GM12865 (cell line): ENCODE results near the gene DLST.
A peak's percentile ranks its signal among the peaks of the same experiment; 100 is the strongest.

ENCODE experiments used
- DNase-seq: peaks from one replicate; pipeline ENCODE4 v3.0.0; 2010; ENCODE audit warnings: low read depth
- H3K4me3 ChIP-seq: 2 replicates; pipeline ENCODE4 v1.5.1; 2011; ENCODE audit warnings: mild to moderate bottlenecking, low read depth, low read length, control low read depth
- TF ChIP-seq, protein P1 (sequence below): IDR thresholded peaks from 2 replicates; pipeline ENCODE4 v1.5.1; 2011; ENCODE audit warnings: low read length, control low read depth, low read depth, inconsistent platforms; ENCODE audit not compliant: insufficient read depth; ENCODE audit errors: missing control alignments

DLST gene

DNA sequence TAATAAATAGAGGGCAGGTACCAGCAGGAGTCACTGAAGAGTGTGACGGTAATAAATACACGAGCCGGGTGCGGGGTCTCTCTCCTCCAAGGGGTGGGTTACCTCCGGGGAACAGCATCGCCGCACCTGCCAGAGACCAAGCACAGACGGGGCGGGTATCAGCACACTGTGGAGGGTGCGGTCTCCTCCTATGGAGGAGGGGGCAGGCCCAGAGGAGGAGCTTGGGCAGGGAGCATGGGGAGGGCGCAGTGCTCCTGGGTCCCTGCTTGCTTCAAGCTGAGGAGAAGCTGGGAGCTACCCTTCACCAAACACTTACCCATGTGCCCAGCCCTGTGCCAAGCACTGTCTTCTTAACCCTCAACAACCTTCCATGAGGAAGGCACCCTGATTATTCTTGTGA, 60.9 kb downstream of the DLST start:
- TF ChIP-seq, protein P1, sequence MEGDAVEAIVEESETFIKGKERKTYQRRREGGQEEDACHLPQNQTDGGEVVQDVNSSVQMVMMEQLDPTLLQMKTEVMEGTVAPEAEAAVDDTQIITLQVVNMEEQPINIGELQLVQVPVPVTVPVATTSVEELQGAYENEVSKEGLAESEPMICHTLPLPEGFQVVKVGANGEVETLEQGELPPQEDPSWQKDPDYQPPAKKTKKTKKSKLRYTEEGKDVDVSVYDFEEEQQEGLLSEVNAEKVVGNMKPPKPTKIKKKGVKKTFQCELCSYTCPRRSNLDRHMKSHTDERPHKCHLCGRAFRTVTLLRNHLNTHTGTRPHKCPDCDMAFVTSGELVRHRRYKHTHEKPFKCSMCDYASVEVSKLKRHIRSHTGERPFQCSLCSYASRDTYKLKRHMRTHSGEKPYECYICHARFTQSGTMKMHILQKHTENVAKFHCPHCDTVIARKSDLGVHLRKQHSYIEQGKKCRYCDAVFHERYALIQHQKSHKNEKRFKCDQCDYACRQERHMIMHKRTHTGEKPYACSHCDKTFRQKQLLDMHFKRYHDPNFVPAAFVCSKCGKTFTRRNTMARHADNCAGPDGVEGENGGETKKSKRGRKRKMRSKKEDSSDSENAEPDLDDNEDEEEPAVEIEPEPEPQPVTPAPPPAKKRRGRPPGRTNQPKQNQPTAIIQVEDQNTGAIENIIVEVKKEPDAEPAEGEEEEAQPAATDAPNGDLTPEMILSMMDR, result no peak
- peak; percentile 65 for DNase-seq
- peak overlapping the region; percentile 84 for H3K4me3 ChIP-seq

DNA sequence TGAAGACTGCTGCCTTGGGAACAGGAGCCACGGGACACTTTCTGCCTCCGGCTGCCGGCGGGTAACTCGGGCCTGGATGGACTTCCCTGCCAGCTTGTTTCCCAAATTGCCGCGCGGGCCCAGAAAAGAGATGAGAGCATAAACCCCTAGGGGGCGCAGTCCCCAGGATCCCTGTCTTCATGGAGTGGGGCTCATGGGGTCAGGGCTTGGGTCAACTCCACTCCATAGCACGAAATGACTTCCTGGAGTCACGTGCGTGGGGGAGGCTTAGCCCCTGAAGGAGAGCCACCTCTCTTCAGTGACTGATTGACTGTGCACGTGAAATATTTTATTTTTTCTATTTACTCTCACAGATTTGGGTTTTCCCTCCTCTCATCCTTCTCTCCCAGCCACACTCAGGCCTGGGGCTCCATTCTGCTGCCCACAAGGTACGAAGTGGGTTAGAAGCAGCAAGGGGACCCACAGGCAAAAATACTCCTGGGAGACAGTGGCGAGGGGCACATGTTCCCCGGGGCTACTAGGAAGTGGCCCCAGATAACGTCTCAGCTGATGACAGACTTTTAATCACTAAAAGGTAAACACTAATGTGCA, 63.6 kb downstream of the DLST start:
- no peak overlapping the region for H3K4me3 ChIP-seq
- TF ChIP-seq, protein P1, result peak; percentile 54
- peak; percentile 40 for DNase-seq

DNA sequence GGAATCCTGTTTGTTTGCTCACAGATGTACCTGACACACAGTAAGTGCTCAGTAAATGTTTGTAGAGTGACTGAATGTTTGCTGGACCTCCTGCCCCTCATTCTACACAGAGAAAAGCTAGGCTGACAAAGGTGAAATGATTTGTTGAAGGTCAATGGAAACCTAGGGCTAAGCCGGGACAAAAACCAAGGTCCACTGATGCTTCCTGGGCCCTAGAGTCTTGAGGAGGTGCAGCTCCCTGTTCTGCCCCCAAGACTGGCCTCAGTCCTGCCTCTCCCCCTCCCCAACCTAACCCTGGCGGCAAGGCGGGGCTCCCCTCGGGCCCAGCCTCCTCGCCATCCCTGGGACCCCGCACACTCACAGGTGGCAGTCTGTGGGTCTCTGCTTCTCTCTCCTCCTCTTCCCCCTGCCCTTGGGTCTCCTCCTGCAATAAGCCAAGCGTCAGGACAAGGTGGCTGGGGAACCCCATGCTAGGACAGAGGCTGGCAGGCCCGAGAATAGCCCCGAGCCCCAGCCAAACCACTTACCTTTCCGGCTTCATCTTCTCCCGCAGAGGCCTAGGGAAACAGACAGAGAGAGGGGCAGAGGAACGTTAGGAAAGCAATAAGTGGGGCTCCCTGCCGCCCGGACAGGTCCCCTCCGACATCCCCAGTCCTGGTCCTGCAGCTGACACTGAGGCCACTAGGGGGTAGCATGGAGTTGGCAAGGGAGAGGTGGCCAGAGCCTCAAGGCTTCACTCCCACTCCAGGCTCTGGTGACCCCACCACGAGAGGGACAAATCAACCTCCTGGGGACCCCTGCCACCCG, 64.3 kb downstream of the DLST start:
- TF ChIP-seq, protein P1, result peak; percentile 98
- peak; percentile 81 for DNase-seq
- no peak overlapping the region for H3K4me3 ChIP-seq

DNA sequence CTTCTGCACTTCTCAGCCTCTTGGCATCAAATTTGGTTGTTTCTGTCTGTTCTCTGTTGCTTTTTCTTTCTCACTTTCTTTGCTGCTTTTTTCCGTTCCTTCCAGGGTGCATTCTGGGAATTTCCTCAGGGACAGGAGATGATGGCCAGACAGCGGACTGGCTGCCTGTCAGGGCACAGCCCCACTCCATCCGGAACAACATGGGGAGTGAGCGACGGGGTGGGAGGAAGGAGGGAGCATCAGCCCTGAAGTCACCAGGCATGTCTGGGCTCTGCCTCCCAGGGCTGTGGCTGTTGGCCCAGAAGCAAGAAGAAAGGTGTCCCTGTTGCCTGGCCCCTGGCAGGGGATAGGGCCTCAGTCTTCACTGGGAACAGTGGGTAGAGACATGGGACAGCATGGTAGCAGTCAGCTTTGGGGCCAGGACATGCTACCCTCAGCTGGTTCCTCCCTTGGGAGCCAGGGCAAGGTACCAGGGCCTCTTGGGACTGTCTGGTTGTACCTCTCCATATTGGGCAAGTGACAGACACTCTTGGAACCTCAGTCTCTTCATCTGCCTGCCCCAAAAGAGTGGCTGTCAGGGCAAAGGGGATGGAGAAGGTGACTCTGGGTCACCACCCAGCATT, 65.1 kb downstream of the DLST start:
- TF ChIP-seq, protein P1, result no peak
- no peak for DNase-seq
- no peak overlapping the region for H3K4me3 ChIP-seq

DNA sequence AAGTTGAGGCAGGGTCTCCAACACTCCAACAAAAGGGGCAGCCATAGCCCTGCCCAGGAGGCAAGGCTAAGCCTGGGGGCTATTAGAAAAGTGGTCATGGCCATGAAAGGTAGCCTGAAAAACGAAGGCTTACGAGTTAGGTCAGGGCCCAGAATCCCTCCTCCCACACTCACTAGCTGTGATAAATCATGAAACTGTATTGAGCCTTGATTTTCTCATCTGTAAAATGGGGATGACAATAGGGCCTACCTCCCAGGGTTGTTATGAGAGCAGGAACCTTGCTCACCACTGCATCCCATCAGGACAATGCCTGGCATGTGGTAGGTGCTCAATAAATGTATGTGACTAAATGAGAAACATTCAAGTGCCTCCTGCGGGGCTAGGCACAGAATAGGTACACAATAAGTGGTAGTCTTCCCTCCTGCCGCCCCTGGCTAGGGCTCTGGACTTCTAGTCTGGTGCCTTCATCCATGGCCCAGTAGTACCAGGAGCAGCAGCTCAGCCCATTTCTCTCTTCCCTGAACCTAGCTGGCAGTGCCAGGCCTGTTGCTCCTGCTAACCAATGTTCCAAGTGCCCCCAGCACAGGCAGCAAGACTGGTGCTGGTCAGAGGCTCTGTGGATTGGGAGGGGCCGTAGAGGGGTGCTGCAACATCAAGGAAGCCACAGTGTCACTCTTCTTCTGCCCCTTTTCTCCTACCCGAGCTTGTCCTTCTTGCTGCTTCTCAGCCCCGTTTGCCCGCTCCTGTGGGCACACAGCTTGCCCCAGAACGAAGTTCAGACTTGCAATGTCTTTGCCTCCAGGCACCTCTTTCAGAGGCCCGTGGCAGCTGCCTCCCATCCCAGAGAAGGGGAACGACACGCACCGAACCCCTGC, 65.9 kb downstream of the DLST start:
- no peak overlapping the region for H3K4me3 ChIP-seq
- DNase-seq, result no peak
- TF ChIP-seq, protein P1, result no peak

DNA sequence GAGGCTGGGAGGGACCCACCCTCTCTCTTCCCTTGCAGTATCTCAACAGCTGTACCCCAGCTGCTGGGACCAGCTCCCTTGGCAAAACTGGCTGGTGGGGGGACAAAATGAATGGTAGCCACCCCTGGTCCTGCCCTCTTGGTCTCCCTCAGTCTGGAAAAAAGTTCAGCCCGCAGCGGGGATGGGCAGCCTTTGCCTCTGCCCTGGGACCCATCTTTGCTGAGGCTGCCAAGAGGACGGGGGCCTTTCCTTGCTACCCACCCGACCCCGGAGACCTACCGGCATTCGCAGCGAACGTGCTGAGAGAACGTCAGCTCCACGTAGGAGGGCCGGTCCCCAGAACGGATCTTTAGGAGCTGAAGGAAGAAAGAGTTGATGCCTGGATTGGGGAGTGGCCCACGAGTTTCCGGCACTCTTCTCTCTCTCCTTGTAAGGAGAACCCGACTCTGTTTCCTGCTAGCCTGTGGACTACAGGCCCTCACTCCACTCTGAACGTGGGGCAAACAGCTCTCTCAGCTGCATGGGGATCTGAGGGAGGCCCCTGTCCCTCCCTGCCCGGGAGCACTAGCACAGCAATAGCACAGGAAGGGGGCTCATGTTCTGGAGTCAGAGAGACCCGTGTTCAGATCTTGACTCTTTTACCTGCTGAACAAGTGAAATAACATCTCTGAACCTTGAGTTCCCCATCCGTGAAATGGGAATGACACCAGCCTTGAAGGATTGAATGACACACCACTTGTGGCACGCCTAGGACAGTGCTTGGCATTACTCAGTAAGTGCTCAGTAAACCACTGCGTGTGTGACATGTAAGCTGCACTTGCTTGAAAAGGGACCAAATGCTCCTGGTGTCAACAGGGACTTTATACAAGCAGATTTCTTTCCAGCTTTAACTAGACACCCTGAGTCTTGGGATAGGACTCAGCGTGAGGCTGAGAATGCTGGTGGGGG, 66.8 kb downstream of the DLST start:
- TF ChIP-seq, protein P1, result no peak
- no peak for DNase-seq
- H3K4me3 ChIP-seq, result no peak overlapping the region
